GM21447 (cell line): ENCODE measurements around the gene NLGN4X.

ENCODE experiments used
- ATAC-seq: cut with Tn5 transposase; IDR thresholded peaks from one replicate; pipeline ENCODE4 v1.9.1; 2021; ENCODE audit not compliant: unreplicated experiment

Gene NLGN4X

DNA sequence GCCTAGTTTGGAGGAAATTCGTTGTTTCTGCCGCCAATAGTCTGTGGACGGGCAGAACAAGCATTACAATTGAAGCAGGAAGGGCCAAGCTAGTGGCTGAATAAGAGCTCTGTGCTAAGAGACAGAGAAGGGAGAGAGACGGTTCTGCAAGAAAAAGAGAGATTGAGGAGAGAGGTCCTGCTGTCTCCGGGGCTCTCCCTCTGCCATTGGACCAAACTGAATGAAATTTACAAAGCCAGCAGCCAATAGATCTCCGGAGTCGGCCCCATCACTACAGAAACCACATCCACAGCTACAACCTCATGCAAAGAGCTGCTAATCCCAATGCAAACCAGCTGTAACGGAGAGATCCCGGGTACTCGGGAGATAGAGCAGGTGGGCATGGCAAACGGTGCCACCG lies at the start of gene NLGN4X:
NLGN4X (minus strand) TSS at position 148 of the 400 bp plus-strand sequence. CDS start 77,401 bp downstream, outside the sequence.
- no peak for ATAC-seq

DNA sequence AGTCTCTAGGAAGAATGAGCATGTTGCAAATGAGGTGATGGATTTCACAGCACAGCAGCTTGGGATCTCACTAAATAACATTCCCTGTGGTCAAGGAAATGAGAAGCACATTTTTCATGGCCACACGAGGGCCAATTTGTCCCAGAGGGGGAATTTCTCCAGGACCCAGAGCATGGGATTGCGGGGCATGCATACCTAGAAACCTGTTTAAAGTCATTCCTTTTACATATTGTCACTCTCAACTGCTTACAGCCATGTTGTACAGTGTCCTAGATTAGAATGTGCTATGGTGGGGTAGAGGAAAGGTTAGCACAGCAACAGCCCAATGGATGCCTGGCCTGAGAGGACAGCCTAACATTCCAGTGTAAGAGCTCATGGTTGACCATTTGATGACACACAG lies 37.4 kb upstream of the NLGN4X start:
- no peak for ATAC-seq

DNA sequence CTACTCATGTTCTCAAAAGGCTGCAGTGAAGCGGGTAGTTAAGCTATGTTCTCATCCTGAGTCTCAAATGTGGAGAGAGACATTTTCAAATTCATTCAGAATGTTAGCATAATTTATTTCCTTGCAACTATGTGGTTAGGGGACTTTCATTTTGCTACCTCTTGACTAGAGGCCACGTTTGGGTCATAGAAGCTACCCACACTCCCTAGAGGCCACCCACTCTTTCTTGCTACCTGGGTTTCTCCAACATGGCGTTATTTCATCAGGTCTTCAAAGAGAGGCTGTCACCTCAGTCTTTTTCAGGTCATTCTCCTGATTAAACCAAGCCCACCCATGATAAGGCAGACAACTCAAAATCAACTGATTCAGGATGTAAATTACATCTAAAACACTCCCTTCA lies 34.3 kb upstream of the NLGN4X start:
- no peak for ATAC-seq

DNA sequence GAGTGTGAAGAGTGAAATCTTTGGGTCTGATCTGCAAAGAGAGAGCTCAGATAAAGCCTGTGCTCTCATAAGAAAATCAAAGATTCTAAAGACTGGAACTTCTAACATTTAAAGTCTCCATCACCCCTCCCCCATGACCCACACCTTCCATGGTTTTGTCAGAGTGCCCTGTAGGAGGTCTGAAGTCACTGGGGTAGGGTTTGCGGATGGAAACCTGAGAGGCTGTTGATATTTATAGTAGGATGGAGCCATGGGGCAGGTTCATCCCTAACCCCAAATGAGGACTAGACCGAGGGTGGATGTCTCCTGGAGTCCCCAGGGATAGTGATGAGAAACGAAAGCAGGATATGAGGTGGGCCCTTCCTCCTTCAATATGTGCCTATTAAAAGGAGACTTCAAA lies 28.4 kb upstream of the NLGN4X start:
- ATAC-seq, result no peak

DNA sequence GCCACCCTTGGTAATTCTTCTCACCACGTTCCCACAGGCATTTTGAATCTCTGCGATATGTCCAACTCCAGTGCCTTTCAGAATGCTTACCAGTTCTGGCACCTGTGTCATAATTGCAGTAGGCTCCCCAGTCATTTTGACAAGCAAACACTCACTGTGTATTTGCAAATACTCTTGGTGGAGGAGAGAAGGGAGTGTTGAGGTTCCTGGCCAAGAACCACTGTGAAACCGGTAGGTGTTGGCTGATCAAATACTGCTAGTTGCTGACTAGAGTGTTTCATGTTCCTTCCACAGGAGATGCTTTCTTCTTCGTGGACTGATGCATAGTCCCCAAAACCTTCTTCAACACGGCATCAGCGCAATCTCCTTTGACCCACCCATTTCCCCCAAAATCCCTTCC lies 16.0 kb upstream of the NLGN4X start:
- no peak for ATAC-seq

DNA sequence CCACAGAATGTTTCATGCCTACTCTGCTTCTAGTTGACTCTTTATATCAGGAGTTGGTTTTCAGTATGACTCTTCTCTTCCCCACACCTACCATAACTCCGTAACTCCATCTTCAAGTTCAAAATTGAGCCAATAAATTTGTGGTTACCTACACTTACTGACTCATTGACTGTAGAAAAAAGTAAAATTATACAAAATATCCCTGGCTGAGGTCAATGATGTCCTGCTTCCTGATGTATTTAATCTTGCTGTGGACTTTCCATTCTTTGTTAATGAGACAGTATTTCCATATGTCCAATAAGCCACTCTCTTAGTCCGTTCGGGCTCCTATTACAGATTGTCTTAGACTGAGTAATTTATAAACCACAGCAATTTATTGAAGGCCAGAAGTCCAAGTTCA lies 9.9 kb upstream of the NLGN4X start:
- ATAC-seq, result no peak

DNA sequence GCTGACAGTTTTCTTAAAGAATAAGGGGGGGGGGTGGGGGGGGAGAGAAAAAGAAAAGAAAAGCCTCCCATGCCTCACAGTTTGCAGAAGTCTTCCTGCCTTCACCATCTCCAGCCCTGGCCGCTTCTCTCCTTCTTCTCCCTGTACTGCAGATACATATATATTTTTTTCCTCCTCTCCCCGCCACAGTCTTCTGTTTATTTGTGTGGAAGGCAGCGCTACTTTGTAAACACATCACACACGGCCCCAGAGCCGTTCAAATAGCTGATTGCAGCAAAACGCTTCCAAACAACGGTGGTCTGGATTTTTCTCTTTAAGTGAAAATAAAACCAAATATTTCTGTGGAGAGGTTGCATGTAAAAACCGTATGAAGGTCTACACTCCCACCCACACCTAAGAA lies 732 bp downstream of the NLGN4X start:
- no peak for ATAC-seq

DNA sequence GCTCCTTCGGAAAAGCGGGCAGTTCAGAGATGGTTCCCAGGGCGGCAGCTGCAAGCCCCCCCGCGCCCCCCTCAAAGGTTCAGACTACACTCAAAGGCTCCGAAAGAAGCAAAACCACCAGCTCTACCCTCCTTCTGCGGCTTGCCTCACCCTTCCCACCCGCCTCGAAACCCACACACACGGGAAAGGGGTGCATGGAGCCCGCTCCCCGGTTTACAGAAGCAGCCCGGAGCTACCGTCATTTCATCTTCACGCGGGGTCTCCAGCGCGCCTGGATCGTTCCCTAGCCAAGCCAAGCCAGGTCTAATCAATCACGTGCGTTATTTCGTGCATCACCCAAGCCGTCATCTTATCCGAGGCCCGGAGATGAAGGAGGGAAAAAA lies 1.2 kb downstream of the NLGN4X start:
- ATAC-seq, result no peak

DNA sequence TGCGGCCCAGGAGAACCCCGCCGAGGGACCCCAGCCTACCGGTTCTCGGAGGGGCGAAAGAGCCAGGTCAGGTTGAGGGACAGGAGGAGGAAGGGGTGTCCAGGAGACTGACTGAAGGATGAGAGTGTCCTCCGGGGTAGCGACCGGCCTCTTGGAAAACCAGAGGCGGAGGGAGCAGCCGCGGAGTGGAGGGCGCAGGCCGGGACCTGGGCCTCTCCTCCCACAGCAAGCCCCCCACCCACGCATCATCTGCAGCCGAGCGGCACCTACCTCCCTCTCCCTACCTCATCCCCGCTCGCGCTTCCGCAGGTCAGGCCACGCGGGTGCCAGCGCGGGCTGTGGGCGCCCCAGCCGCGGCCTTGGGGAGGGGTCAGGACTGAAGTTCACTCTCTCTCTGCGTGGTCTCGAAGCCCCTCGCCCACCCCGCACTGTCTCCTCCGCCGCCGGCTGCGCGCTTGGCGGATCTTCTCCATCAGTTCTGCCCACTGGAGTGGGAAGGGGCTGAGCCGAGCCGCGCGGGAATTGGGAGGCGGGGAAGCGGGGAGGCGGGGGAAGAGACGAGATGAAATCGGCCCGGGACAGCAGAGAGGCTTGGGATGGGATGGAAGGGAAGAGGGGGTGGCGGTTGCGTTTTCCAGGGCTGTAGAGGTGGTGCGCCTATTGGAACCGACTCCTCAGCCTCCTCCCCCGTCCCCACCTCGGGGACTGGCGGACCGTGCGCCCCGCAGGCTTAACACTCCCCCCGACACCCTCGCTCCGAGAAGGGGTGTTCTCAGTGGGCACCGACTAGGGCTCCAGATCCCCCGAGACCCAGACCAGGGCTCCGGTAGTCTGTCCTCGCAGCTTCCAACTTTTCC lies 1.8 kb downstream of the NLGN4X start:
- no peak for ATAC-seq

DNA sequence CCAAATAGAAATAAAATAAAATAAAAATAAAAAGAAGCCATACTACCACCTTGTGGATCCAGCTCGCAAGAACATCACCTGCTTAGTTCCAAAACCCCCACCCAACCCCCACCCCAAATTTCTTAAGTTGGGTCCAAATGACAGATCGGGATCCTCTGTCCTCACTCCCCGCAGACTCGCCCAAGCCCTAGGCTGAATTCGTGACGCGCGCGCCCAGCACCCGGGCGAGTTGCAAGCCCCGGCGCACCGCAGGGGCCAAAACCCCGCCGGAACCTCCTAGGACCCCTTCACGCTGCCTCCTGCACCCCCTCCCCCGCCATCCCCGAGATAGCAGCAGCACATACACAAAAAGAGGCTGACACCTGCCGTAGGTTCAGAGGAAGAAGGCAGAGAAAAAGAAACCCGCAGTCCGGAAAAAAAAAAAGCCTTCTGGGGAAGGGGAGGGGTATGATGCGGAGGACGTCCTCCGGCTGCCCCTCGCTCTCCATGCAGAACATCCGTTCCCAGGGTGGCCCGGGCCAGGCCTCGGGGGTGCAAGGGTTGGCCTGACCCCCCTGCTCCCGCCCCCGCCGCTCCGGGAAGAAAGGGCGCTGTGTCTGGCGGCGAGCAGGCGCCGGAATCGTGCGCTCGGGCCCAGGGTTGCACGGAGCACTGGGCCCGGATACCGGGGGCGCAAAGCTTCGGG lies 2.6 kb downstream of the NLGN4X start:
- ATAC-seq, result no peak

DNA sequence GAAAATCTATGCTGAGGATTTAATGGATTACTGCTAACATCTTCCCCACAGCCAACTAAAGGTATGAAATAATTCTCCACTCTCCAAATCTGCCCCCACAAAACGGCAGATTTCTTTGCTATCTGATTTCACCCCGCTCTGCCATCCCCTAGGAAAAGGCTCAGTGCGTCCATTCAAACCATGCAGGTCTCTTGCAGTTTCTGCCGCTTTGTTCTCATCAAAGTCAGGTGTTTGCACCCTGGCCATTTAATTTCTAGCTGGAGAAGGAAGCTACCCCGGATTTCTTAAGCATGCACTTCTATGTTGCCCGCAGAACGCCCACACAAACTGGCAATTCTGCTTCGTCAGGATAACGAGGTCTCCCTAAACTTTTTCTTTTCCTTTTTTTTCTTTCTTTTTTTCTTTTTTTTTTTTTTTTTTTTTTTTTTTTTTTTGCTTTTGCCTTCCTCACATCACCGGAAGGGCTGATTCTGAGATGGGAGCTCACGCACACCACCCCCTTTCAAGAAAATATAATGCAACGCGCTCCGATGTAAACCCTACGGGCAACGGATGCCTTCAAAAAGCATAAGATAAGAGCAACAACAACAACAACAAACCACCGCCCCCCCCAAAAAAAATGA lies 3.3 kb downstream of the NLGN4X start:
- no peak for ATAC-seq

DNA sequence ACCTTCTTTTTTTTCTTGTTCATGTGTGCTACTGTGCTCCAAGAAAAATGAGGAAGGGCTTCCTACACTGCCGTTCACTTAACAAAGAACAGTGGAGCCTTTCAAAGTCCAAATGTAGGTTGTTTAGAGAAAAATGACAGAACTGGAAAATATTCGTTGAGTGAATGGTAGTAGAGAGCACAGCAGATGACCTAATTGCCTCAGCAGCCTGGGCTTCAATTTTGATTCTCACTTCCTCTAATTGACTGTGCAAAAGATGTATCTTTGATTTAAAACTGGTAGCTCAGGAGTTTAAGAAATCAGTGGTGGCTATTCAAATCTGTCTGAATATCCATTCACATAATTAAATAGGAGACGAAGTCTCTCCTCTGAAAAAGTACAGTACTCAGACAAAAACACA lies 5.2 kb downstream of the NLGN4X start:
- ATAC-seq, result no peak

DNA sequence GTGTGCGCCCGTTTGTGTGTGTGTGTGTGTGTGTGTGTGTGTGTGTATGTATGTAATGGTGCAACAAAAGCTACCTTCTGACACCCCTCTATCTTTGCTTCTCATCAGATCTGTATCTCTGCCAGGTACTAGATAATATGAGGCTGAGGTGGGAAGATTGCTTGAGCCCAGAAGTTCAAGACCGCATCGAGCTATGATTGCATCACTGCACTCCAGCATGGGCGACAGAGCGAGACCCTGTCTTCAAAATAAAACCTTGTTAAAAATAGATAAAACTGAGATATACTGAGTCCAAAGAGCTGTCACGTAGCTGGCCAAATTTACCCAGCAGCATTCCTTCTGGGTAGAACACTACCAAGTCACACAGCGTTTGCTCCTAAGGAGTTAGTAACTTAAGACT lies 18.4 kb downstream of the NLGN4X start:
- ATAC-seq, result no peak

DNA sequence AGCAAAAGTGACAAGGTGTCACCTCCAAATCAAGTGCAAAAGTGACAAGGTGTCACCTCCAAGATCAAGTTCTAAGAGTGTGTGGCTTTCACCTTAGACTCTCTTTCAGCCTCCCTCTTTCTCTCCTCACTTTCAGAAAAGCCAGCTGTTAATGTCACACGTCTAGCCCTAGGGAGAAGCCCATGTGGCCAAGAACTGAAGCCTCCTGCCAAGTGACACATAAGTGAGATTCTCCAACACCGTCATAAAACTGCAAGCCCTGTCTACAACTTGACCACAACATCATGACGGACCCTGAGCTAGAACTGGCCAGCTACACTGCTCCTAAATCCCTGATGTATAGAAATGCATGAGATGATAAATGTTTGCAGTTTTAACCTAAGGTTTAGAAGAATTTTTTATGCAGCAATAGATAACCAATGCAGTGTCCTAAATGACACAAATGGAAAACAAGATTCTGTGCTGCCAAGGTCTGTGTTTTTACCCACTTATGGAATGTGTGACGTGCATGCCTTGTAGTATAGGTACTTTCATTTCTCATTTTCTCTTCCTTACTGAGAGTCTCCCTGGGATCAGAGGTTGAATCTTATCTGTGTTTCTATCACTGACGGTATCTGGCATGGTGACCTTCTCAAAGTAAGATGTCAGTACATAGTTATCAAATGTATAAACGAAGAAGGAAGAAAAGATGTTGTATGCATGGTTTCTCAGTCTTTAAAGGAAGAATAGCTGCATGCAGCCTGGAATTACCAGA lies 25.0 kb downstream of the NLGN4X start:
- ATAC-seq, result no peak

DNA sequence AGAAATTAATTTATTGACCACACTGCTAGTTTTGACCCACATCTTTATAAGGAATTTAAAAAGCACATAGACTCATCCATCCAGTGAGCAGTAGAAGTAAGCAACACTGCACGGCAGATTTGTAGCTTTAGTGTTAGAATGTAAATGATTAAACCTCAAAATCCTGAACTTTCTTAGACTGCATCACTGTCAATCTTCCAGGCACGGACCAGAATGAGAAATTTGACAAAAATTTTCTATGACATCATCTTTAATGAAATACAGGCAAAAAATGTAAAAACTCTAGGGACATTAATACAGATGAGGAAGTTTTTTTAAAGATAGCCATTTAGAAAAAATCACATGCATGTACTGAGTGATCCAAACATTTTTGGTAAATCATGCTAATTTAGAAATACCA lies 29.2 kb downstream of the NLGN4X start:
- no peak for ATAC-seq

DNA sequence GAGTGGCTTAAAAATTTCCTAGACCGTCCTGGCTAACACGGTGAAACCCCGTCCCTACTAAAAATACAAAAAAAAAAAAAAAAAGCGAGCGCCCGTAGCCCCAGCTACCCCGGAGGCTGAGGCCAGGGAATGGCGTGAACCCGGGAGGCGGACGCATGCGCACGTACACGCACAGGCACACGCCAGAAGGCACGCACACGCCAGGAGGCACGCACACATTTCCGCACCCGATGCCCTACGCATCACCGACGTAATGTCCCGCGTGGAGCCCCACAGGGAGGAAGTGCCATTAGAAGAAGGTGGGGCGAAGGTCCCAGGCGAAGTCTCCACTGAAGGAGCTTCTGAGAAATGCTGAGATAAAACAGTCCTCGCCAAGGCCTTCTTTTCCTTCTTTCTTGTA lies 41.4 kb downstream of the NLGN4X start:
- no peak for ATAC-seq

DNA sequence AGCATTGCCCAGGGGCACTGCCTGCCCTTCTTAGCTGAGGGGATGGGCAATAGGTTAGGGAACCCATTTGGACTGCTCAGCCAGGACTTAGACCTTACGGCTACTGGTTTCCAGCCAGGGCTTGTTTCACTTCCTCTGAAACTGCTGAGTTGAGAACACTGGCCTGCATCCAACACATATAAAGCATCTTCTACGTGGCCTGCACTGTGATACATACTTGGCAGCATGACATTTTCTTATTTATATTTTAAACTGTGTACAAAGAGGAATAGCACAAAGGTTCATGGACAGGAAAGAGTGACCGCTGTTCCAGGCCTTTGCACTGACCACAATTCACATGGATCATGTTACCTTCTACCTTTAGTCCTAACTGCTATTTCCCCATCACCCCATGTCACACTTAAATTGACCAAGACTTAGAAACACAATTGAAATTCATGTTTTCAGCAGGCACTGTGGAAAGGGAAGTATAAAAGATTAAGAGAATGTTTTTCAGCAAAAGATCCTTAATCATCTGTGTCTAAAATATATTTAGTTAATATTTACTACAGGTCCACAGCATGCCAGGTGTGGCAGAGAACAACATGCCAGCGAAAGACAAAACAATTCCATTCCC lies 43.7 kb downstream of the NLGN4X start:
- ATAC-seq, result peak; percentile 81

DNA sequence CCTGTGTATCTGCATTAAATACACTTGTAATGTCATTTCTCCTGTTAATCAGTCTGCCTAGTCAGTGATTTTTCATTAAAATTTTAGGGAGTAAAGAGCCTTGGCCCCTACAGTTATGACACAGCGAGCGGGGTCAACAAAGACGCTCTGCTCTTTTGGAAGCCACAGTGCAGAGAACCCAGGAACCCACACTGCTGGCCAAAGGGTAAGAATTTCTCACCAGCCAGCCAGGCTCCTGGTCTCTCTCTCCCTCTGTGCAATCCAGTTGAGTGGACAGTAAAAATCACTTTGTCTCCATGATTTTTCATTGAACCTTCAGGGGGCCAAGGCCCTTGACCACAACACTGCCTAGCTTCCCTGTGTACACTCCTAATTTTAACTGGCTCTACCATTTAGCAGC lies 52.8 kb downstream of the NLGN4X start:
- no peak for ATAC-seq

DNA sequence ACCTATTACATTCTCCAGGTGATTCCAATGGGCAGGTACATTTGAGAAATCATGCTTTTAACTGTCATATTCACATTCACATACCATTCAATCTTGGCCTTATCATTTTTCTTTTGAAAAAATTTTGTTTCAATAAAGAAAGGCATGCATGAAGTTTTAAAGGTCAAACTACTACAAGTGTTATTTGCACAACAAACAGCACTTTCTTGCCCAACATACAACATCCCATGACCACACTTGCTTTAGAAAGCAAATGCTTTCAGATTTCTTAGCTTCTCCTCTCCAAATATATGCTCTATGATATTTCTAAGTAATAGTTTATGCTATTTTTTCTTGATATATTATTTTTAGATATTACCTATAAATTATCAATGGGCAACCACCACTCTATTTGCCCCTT lies 58.2 kb downstream of the NLGN4X start:
- no peak for ATAC-seq

DNA sequence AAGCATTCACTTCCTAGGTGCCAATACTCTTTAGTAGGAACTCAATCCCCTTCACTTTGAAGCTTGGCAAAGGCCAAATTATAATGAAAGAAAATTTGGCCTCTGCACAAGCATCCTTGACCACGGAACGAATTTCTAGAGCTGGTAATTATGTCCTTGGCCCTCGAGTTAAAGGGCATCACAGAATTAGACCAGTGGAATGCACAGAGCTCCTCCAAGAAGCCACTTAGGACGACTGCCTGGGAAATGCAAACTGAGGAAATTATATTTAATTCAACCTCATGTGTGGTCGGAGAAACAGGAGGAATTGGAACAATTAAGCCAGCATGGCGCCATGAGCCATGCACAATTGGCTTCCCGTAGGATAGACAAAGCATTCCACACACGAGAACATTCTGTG lies 59.3 kb downstream of the NLGN4X start:
- ATAC-seq, result no peak

DNA sequence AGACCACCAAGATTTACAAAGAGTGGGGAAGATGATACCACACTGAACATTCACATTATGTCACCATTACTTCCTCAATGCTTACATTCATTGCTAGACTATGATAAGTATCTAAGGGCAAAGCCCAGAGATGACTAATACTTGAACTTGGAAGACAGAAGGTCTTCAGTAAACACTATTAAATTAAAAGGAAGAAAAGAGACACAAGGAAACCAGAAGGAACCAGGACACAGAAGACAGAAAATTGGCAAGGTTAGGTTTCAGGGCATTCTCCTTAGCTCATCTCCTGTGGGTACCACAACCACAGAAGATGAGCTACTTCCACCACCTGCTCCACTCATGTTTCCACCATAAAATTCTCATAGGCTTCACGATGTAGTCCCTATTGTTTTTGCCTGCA lies 64.9 kb downstream of the NLGN4X start:
- no peak for ATAC-seq
